Lower leg skin (tissue), 4 donors: ENCODE results near the gene LHX4. TPM values are rescaled to one million over a fixed set of nuclear protein-coding genes. Genes with fewer than 3 reads are reported as not detected.

Experiments used
- DNase-seq, 2 donors: peaks; one replicate each; pipeline ENCODE4 v3.0.0-alpha.2; 2019; ENCODE audit warnings: low spot score in 2 of 2
- H3K4me3 ChIP-seq: fragments of 200-600 bp; sonication (generic); 2 replicates; pipeline ENCODE4 v1.5.1; 2017; ENCODE audit warnings: mild to moderate bottlenecking, low read depth; ENCODE audit not compliant: poor library complexity, severe bottlenecking
- CTCF ChIP-seq, 3 donors: fragments of 450-650 bp; IDR thresholded peaks; one replicate each; pipeline ENCODE4 v1.5.1; 2016; ENCODE audit warnings: antibody characterized with exemption in 3 of 3, mild to moderate bottlenecking in 3 of 3, moderate library complexity in 2 of 3
- POLR2A ChIP-seq, 2 donors: fragments of 450-650 bp; IDR thresholded peaks; one replicate each; pipeline ENCODE4 v1.6.1; 2016 to 2017; ENCODE audit warnings: antibody characterized with exemption in 2 of 2, mild to moderate bottlenecking in 1 of 2, moderate library complexity in 1 of 2
- WGBS, 2 donors: methylation state at CpG; one replicate each; pipeline ENCODE4 v1.1.5; 2018; 5-methylcytosine and 5-hydroxymethylcytosine counted together
- intact Hi-C: fragments of 100-400 bp; cut with DNase I; formaldehyde crosslinking; loops from one replicate; pipeline ENCODE4 v1.15.0; 2023; ENCODE audit warnings: low total_unique reads
- total RNA-seq, 4 donors: library from RNA; depleted of rRNA; stranded (reverse); fragments of >200 nt; gene quantifications; one replicate each; pipeline ENCODE4 v1.1.0, GENCODE V29; 2016

Gene LHX4
- total RNA-seq, 4 donors from 2014 or later, result 0.08 to 0.32 (median 0.17) TPM; not detected in 1

GRCh38 chr1:180188684-180189175 lies 41.3 kb upstream of the LHX4 start:
- TF ChIP-seq CTCF (IDR thresholded peaks at IDR 0.05), result no peak
- TF ChIP-seq POLR2A (IDR thresholded peaks at IDR 0.05), result no peak
- intact Hi-C loops, result no loop called here
- H3K4me3 ChIP-seq, result no peak overlapping the region
- no peak for DNase-seq
- WGBS, 2 donors, result 87 to 90% methylated on average over 8 of the region's 8 CpGs

- TF ChIP-seq POLR2A (IDR thresholded peaks at IDR 0.05) (no peak), CTCF (IDR thresholded peaks at IDR 0.05) (no peak)
- WGBS, 2 donors, result 82 to 86% methylated on average over 5 of the region's 5 CpGs
- H3K4me3 ChIP-seq, result no peak overlapping the region
- intact Hi-C loops, result no loop called here
- no peak for DNase-seq
Measured at GRCh38 chr1:180190091-180190490, 40.0 kb upstream of the LHX4 start.

GRCh38 chr1:180192172-180192571 lies 37.9 kb upstream of the LHX4 start:
- no peak for DNase-seq
- no peak overlapping the region for H3K4me3 ChIP-seq
- WGBS, 2 donors, result 94 to 97% methylated on average over 7 of the region's 7 CpGs
- intact Hi-C loops, result no loop called here
- TF ChIP-seq CTCF (IDR thresholded peaks at IDR 0.05), result no peak
- no peak for TF ChIP-seq POLR2A (IDR thresholded peaks at IDR 0.05)

GRCh38 chr1:180193141-180194047 lies 36.7 kb upstream of the LHX4 start:
- H3K4me3 ChIP-seq, result no peak overlapping the region
- TF ChIP-seq POLR2A (IDR thresholded peaks at IDR 0.05), result no peak
- TF ChIP-seq CTCF (IDR thresholded peaks at IDR 0.05), result no peak
- intact Hi-C loops, result no loop called here
- no peak for DNase-seq
- 88 to 90% methylated on average over 18 of the region's 18 CpGs for WGBS, 2 donors

- no peak for DNase-seq
- intact Hi-C loops, result no loop called here
- 95 to 100% methylated on average over 10 to 14 of the region's 14 CpGs for WGBS, 2 donors
- TF ChIP-seq CTCF (IDR thresholded peaks at IDR 0.05) (no peak), POLR2A (IDR thresholded peaks at IDR 0.05) (no peak)
- no peak overlapping the region for H3K4me3 ChIP-seq
Measured at GRCh38 chr1:180194048-180194425, 36.0 kb upstream of the LHX4 start.
